ENCODE measurements around the gene NEK2.

Gene NEK2

DNA sequence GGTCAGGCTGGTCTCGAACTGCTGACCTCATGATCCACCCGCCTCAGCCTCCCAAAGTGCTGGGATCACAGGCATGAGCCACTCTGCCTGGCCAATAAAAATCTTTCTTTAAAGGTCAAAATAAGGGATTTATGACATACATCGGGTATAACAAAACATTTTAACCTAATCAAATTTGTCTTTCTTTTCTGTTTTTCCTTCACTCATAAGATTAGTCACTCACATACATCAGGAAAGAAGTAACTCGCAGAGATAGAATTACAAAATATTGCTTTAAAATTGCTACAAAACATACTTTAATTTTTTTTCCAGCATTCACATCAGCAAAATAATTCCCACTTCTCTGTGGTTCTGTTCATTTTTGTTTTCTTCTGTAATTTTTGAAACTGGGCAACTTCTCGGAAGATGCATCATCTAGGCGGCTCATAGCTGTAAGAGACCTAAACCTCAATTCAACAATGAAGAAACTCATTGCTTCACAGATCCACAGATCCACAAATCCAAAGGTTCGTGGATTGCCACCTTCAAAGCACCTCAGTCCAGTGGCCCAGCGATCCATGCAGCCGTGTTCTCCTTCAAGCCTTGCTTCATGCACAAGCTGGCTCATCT lies 39.7 kb downstream of the NEK2 start:
- Histone ChIP-seq H3K4me1 (ENCODE audit: control extremely low read depth in 1 of 4, control insufficient read depth in 4 of 4, insufficient read depth in 4 of 4, low read length in 3 of 4) (peaks cover 0 to 17% (median 14%) of the 10 kb centered on the region in 4 experiments), H3K36me3 (ENCODE audit: control insufficient read depth in 4 of 4, insufficient read depth in 4 of 4, low read length in 3 of 4) (no peaks in the 10 kb centered on the region), H3K27ac (ENCODE audit: insufficient read depth in 1 of 2, low read depth in 1 of 2, low read length in 2 of 2, poor library complexity in 1 of 2, severe bottlenecking in 2 of 2) (no peak overlapping the region), H3K27me3 (replicated peaks in 2 of 5; ENCODE audit: control insufficient read depth in 4 of 5, insufficient read depth in 5 of 5, low read length in 4 of 5) (peaks cover 0 to 37% (median 5%) of the 10 kb centered on the region in 5 experiments), H3K4me3 (ENCODE audit: control insufficient read depth in 1 of 7, extremely low read depth in 1 of 7, insufficient read depth in 4 of 7, low read depth in 2 of 7, low read length in 6 of 7) (no peak overlapping the region), H3K9me3 (ENCODE audit: control extremely low read depth in 1 of 5, control insufficient read depth in 4 of 5, insufficient read depth in 2 of 5, low read depth in 1 of 5, low read length in 4 of 5) (no peaks in the 10 kb centered on the region)
- no peak for DNase-seq
- CTCF ChIA-PET = interaction anchor here (4.0 to 14.4 kb wide), 2 partner anchors 7 to 14 kb away, joined by 24 to 114 read pairs; no protein-coding TSS in a partner anchor
- POLR2A ChIA-PET = no interaction called here
- 92% methylated on average over 9 of the region's 9 CpGs for whole genome bisulfite sequencing (ENCODE audit: insufficient coverage)

DNA sequence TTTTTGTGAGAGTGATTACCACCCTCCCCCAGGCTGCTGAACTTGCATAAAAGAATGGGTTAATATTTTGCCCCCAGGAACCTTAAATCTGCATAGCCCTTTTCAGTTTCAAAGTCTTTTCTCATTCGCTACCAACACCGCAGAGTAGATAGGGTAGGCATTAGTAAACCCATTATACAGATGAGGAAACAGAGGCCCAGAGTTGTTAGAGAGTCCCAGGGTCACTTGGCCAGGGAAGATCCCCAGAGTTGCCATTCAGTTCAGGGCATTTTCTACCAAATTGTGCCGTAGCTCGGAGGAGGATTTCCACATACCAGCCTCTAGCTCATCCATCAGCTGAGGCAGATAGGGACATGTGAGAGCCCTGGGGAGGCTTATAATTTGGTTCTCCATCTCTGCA lies 40.5 kb downstream of the NEK2 start:
- CTCF ChIA-PET = interaction anchor here (1.4 to 14.4 kb wide), 4 partner anchors 8 to 63 kb away, joined by 3 to 114 read pairs (median 20); no protein-coding TSS in a partner anchor
- no peaks in the 10 kb centered on the region for H3K36me3 ChIP-seq (ENCODE audit: control insufficient read depth in 4 of 4, insufficient read depth in 4 of 4, low read length in 3 of 4)
- POLR2A ChIA-PET = no interaction called here
- H3K27ac ChIP-seq (ENCODE audit: insufficient read depth in 1 of 2, low read depth in 1 of 2, low read length in 2 of 2, poor library complexity in 1 of 2, severe bottlenecking in 2 of 2) = no peak overlapping the region
- no peaks in the 10 kb centered on the region for H3K9me3 ChIP-seq (ENCODE audit: control extremely low read depth in 1 of 5, control insufficient read depth in 4 of 5, insufficient read depth in 2 of 5, low read depth in 1 of 5, low read length in 4 of 5)
- DNase-seq = no peak
- peaks cover 0 to 44% (median 5%) of the 10 kb centered on the region in 5 experiments for H3K27me3 ChIP-seq (replicated peaks in 2 of 5; ENCODE audit: control insufficient read depth in 4 of 5, insufficient read depth in 5 of 5, low read length in 4 of 5)
- WGBS (ENCODE audit: insufficient coverage) = 94% methylated on average over 2 of the region's 4 CpGs
- no peak overlapping the region for H3K4me3 ChIP-seq (ENCODE audit: control insufficient read depth in 1 of 7, extremely low read depth in 1 of 7, insufficient read depth in 4 of 7, low read depth in 2 of 7, low read length in 6 of 7)
- peaks cover 0 to 20% (median 14%) of the 10 kb centered on the region in 4 experiments for H3K4me1 ChIP-seq (ENCODE audit: control extremely low read depth in 1 of 4, control insufficient read depth in 4 of 4, insufficient read depth in 4 of 4, low read length in 3 of 4)

DNA sequence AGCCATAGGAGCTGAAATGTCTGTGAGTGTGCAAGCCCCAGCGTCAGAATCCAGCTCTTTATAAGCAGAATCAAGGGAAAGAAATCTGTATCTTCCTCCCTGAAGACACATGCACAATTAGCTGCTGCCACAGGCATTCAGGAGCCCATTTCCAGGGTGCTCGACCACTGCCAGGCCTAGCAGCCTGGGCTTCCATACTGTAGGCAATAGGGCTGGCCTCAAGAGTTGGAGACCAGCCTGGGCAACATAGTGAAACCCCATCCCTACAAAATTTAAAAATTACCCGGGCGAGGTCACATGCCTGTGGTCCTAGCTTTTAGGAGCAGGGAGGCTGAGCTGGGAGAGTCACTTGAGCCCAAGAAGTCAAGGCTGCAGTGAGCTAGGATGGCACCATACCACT lies 41.0 kb downstream of the NEK2 start:
- Histone ChIP-seq H3K4me3 (ENCODE audit: control insufficient read depth in 1 of 7, extremely low read depth in 1 of 7, insufficient read depth in 4 of 7, low read depth in 2 of 7, low read length in 6 of 7) (no peak overlapping the region), H3K4me1 (ENCODE audit: control extremely low read depth in 1 of 4, control insufficient read depth in 4 of 4, insufficient read depth in 4 of 4, low read length in 3 of 4) (peaks cover 0 to 20% (median 14%) of the 10 kb centered on the region in 4 experiments), H3K27ac (ENCODE audit: insufficient read depth in 1 of 2, low read depth in 1 of 2, low read length in 2 of 2, poor library complexity in 1 of 2, severe bottlenecking in 2 of 2) (no peak overlapping the region), H3K27me3 (replicated peaks in 2 of 5; ENCODE audit: control insufficient read depth in 4 of 5, insufficient read depth in 5 of 5, low read length in 4 of 5) (peaks cover 0 to 43% (median 5%) of the 10 kb centered on the region in 5 experiments), H3K36me3 (ENCODE audit: control insufficient read depth in 4 of 4, insufficient read depth in 4 of 4, low read length in 3 of 4) (no peaks in the 10 kb centered on the region), H3K9me3 (ENCODE audit: control extremely low read depth in 1 of 5, control insufficient read depth in 4 of 5, insufficient read depth in 2 of 5, low read depth in 1 of 5, low read length in 4 of 5) (no peaks in the 10 kb centered on the region)
- ChIA-PET CTCF (interaction anchor here (1.4 to 14.4 kb wide), 5 partner anchors 9 to 62 kb away, joined by 3 to 114 read pairs (median 15); no protein-coding TSS in a partner anchor), POLR2A (no interaction called here)
- DNase-seq = no peak
- WGBS (ENCODE audit: insufficient coverage) = 95% methylated on average over 2 of the region's 4 CpGs

GRCh38 chr1:211633524-211633846 lies 41.9 kb downstream of the NEK2 start:
- ChIA-PET CTCF (interaction anchor here (2.9 to 14.4 kb wide), 4 partner anchors 9 to 21 kb away, joined by 13 to 114 read pairs (median 20); no protein-coding TSS in a partner anchor), POLR2A (no interaction called here)
- 67% methylated on average over 1 of the region's 8 CpGs for WGBS (ENCODE audit: insufficient coverage)
- Histone ChIP-seq H3K4me3 (ENCODE audit: control insufficient read depth in 1 of 7, extremely low read depth in 1 of 7, insufficient read depth in 4 of 7, low read depth in 2 of 7, low read length in 6 of 7) (no peak overlapping the region), H3K27ac (ENCODE audit: insufficient read depth in 1 of 2, low read depth in 1 of 2, low read length in 2 of 2, poor library complexity in 1 of 2, severe bottlenecking in 2 of 2) (no peak overlapping the region), H3K9me3 (ENCODE audit: control extremely low read depth in 1 of 5, control insufficient read depth in 4 of 5, insufficient read depth in 2 of 5, low read depth in 1 of 5, low read length in 4 of 5) (no peaks in the 10 kb centered on the region), H3K27me3 (replicated peaks in 2 of 5; ENCODE audit: control insufficient read depth in 4 of 5, insufficient read depth in 5 of 5, low read length in 4 of 5) (peaks cover 0 to 52% (median 9%) of the 10 kb centered on the region in 5 experiments), H3K4me1 (ENCODE audit: control extremely low read depth in 1 of 4, control insufficient read depth in 4 of 4, insufficient read depth in 4 of 4, low read length in 3 of 4) (peaks cover 0 to 20% (median 14%) of the 10 kb centered on the region in 4 experiments), H3K36me3 (ENCODE audit: control insufficient read depth in 4 of 4, insufficient read depth in 4 of 4, low read length in 3 of 4) (no peaks in the 10 kb centered on the region)
- no peak for DNase-seq

DNA sequence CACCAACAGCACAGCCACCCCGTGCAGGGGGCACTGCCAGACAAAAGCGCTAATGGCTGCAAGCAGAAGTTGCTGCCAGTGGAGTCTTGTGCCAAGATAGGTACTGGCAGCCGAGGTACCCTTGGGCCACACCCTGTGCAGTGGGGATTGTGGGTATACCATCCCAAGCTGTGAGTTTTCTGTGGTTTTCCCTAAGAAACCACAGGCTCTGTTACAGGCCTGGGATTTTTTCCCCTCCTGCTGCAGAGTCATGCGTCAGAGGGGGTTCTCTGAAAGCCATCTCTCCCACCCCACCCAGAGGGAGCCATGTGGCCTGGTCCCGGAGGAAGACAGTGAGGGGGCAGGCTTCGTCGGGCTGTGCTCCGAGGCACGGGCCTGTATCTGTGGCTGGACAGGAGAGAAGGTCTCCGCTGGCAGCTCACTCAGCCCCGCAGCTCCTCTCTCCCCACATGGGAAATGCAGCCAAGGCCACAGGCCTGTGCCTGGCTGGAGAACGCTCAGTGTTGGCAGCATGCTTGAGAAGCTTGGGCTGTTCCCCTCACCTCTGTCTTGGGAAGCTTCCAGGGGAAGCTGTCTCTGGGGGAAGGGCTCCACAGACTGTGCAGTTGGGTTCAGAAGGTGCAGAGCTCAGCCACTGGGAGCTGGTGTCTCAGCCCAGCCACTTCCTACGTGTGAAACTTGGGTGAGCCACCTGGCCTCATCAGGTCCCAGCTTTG lies 42.5 kb downstream of the NEK2 start:
- Histone ChIP-seq H3K9me3 (ENCODE audit: control extremely low read depth in 1 of 5, control insufficient read depth in 4 of 5, insufficient read depth in 2 of 5, low read depth in 1 of 5, low read length in 4 of 5) (no peaks in the 10 kb centered on the region), H3K27me3 (replicated peaks in 2 of 5; ENCODE audit: control insufficient read depth in 4 of 5, insufficient read depth in 5 of 5, low read length in 4 of 5) (peaks cover 0 to 56% (median 11%) of the 10 kb centered on the region in 5 experiments), H3K27ac (ENCODE audit: insufficient read depth in 1 of 2, low read depth in 1 of 2, low read length in 2 of 2, poor library complexity in 1 of 2, severe bottlenecking in 2 of 2) (no peak overlapping the region), H3K36me3 (ENCODE audit: control insufficient read depth in 4 of 4, insufficient read depth in 4 of 4, low read length in 3 of 4) (no peaks in the 10 kb centered on the region), H3K4me3 (ENCODE audit: control insufficient read depth in 1 of 7, extremely low read depth in 1 of 7, insufficient read depth in 4 of 7, low read depth in 2 of 7, low read length in 6 of 7) (no peak overlapping the region), H3K4me1 (ENCODE audit: control extremely low read depth in 1 of 4, control insufficient read depth in 4 of 4, insufficient read depth in 4 of 4, low read length in 3 of 4) (peaks cover 0 to 20% (median 14%) of the 10 kb centered on the region in 4 experiments)
- ChIA-PET CTCF (interaction anchor here (1.4 to 14.4 kb wide), 7 partner anchors 9 to 26 kb away, joined by 4 to 114 read pairs (median 13); no protein-coding TSS in a partner anchor), POLR2A (no interaction called here)
- peak in 2 of 3 donors; percentile 60 to 63 for DNase-seq
- WGBS (ENCODE audit: insufficient coverage) = 3% methylated on average over 8 of the region's 13 CpGs

- H3K27me3 ChIP-seq (replicated peaks in 2 of 5; ENCODE audit: control insufficient read depth in 4 of 5, insufficient read depth in 5 of 5, low read length in 4 of 5) = peaks cover 0 to 59% (median 11%) of the 10 kb centered on the region in 5 experiments
- ChIA-PET POLR2A (interaction anchor here (0.6 kb wide), 1 partner anchor 246 kb away, joined by 3 read pairs; no protein-coding TSS in a partner anchor), CTCF (interaction anchor here (0.6 to 14.4 kb wide), 10 partner anchors 8 to 112 kb away, joined by 3 to 114 read pairs (median 5); no protein-coding TSS in a partner anchor)
- H3K9me3 ChIP-seq (ENCODE audit: control extremely low read depth in 1 of 5, control insufficient read depth in 4 of 5, insufficient read depth in 2 of 5, low read depth in 1 of 5, low read length in 4 of 5) = no peaks in the 10 kb centered on the region
- H3K27ac ChIP-seq (ENCODE audit: insufficient read depth in 1 of 2, low read depth in 1 of 2, low read length in 2 of 2, poor library complexity in 1 of 2, severe bottlenecking in 2 of 2) = no peak overlapping the region
- no peak overlapping the region for H3K4me3 ChIP-seq (ENCODE audit: control insufficient read depth in 1 of 7, extremely low read depth in 1 of 7, insufficient read depth in 4 of 7, low read depth in 2 of 7, low read length in 6 of 7)
- DNase-seq = peak in 2 of 3 donors; percentile 55 to 61
- peaks cover 0 to 20% (median 14%) of the 10 kb centered on the region in 4 experiments for H3K4me1 ChIP-seq (ENCODE audit: control extremely low read depth in 1 of 4, control insufficient read depth in 4 of 4, insufficient read depth in 4 of 4, low read length in 3 of 4)
- H3K36me3 ChIP-seq (ENCODE audit: control insufficient read depth in 4 of 4, insufficient read depth in 4 of 4, low read length in 3 of 4) = no peaks in the 10 kb centered on the region
- 63% methylated on average over 14 of the region's 16 CpGs for WGBS (ENCODE audit: insufficient coverage)
Measured at GRCh38 chr1:211632117-211632807, 43.2 kb downstream of the NEK2 start.

All from common myeloid progenitor, CD34-positive (primary cell).